Liver (tissue), 3 donors: ENCODE results near the gene MAML3.

ENCODE experiments used
- EGR1 ChIP-seq, 2 donors: IDR thresholded peaks; 2 replicates each; pipeline ENCODE4 v1.6.1; 2016 to 2018; ENCODE audit warnings: antibody characterized with exemption in 2 of 2, low read depth in 2 of 2
- NR2F2 ChIP-seq: IDR thresholded peaks from 2 replicates; pipeline ENCODE4 v1.6.1; 2016; ENCODE audit warnings: antibody characterized with exemption
- TAF1 ChIP-seq: conservative IDR thresholded peaks from 2 replicates; pipeline ENCODE4 v1.6.1; 2016; ENCODE audit warnings: antibody characterized with exemption, mild to moderate bottlenecking
- YY1 ChIP-seq: IDR thresholded peaks from 2 replicates; pipeline ENCODE4 v1.6.1; 2016; ENCODE audit warnings: antibody characterized with exemption, mild to moderate bottlenecking
- TF ChIP-seq, protein P1 (sequence below): IDR thresholded peaks from 2 replicates; pipeline ENCODE4 v1.6.1; 2016; ENCODE audit warnings: antibody characterized with exemption, mild to moderate bottlenecking
- TF ChIP-seq, protein P2 (sequence below): fragments of 150-350 bp; IDR thresholded peaks from 2 replicates; pipeline ENCODE4 v1.5.1; 2017; ENCODE audit warnings: improper control_type of control experiment, low read depth, low read length; ENCODE audit not compliant: missing input control
- TF ChIP-seq, protein P3 (sequence below): IDR thresholded peaks from 2 replicates; pipeline ENCODE4 v1.6.1; 2016; ENCODE audit warnings: antibody characterized with exemption
- donor health status: healthy.
- donor health status: healthy.

DNA sequence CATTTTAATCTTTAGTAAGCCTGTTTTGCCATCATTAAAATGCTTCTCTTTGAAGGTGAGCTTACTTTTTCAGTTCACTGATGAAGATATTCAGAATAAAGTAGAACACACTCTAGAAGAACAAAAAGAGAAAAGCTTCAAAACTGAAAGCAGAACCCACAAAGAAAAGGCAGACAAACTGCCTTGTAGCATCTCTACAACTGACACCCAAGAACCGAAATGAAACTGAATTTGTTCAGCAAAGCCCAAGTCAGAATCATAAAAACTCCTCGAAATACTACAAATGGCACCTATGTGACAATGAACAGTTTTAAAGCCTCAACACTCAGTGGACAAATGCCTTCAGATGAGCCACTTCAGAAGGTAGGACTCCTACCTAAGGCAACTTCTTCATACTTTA is 83.6 kb downstream of the MAML3 start:
- TF ChIP-seq, protein P1, sequence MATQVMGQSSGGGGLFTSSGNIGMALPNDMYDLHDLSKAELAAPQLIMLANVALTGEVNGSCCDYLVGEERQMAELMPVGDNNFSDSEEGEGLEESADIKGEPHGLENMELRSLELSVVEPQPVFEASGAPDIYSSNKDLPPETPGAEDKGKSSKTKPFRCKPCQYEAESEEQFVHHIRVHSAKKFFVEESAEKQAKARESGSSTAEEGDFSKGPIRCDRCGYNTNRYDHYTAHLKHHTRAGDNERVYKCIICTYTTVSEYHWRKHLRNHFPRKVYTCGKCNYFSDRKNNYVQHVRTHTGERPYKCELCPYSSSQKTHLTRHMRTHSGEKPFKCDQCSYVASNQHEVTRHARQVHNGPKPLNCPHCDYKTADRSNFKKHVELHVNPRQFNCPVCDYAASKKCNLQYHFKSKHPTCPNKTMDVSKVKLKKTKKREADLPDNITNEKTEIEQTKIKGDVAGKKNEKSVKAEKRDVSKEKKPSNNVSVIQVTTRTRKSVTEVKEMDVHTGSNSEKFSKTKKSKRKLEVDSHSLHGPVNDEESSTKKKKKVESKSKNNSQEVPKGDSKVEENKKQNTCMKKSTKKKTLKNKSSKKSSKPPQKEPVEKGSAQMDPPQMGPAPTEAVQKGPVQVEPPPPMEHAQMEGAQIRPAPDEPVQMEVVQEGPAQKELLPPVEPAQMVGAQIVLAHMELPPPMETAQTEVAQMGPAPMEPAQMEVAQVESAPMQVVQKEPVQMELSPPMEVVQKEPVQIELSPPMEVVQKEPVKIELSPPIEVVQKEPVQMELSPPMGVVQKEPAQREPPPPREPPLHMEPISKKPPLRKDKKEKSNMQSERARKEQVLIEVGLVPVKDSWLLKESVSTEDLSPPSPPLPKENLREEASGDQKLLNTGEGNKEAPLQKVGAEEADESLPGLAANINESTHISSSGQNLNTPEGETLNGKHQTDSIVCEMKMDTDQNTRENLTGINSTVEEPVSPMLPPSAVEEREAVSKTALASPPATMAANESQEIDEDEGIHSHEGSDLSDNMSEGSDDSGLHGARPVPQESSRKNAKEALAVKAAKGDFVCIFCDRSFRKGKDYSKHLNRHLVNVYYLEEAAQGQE, result no peak
- TF ChIP-seq, protein P2, sequence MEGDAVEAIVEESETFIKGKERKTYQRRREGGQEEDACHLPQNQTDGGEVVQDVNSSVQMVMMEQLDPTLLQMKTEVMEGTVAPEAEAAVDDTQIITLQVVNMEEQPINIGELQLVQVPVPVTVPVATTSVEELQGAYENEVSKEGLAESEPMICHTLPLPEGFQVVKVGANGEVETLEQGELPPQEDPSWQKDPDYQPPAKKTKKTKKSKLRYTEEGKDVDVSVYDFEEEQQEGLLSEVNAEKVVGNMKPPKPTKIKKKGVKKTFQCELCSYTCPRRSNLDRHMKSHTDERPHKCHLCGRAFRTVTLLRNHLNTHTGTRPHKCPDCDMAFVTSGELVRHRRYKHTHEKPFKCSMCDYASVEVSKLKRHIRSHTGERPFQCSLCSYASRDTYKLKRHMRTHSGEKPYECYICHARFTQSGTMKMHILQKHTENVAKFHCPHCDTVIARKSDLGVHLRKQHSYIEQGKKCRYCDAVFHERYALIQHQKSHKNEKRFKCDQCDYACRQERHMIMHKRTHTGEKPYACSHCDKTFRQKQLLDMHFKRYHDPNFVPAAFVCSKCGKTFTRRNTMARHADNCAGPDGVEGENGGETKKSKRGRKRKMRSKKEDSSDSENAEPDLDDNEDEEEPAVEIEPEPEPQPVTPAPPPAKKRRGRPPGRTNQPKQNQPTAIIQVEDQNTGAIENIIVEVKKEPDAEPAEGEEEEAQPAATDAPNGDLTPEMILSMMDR, result no peak
- TF ChIP-seq, protein P3, sequence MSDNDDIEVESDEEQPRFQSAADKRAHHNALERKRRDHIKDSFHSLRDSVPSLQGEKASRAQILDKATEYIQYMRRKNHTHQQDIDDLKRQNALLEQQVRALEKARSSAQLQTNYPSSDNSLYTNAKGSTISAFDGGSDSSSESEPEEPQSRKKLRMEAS, result no peak
- no peak for TF ChIP-seq YY1
- TF ChIP-seq TAF1, result no peak
- TF ChIP-seq EGR1 (IDR thresholded peaks at IDR 0.05; ENCODE audit: low read depth in 2 of 2), result no peak
- no peak for TF ChIP-seq NR2F2
